Measurements from ENCODE around the gene MKKS. TPM values are rescaled to one million over a fixed set of nuclear protein-coding genes. Genes with fewer than 3 reads are reported as not detected.

The MKKS gene
- total and polyA plus RNA-seq, 2 of the 13 experiments (the other 11 are each of a cell fraction or from before 2014, with no cell fraction given) = 26.7 to 34.5 TPM

DNA sequence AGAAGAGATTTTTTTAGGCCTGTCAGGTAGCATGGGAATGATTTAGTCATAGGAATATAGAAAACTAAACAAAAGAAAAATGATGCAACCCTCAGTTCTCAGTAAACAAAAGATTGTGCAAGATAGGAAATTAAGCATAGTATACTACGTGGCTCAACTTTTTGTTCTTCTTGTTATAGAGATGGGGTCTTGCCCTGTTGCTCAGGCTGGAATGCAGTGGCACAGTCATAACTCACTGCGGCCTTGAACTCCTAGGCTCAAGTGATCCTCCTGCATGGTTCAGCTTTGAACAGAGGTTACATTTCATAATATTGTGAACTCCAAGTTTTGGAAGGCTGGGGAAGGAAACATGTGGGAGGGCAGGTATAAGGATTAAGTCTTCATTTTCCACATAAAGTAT lies 29.6 kb upstream of the MKKS start (continued):
- TF ChIP-seq, protein P1, sequence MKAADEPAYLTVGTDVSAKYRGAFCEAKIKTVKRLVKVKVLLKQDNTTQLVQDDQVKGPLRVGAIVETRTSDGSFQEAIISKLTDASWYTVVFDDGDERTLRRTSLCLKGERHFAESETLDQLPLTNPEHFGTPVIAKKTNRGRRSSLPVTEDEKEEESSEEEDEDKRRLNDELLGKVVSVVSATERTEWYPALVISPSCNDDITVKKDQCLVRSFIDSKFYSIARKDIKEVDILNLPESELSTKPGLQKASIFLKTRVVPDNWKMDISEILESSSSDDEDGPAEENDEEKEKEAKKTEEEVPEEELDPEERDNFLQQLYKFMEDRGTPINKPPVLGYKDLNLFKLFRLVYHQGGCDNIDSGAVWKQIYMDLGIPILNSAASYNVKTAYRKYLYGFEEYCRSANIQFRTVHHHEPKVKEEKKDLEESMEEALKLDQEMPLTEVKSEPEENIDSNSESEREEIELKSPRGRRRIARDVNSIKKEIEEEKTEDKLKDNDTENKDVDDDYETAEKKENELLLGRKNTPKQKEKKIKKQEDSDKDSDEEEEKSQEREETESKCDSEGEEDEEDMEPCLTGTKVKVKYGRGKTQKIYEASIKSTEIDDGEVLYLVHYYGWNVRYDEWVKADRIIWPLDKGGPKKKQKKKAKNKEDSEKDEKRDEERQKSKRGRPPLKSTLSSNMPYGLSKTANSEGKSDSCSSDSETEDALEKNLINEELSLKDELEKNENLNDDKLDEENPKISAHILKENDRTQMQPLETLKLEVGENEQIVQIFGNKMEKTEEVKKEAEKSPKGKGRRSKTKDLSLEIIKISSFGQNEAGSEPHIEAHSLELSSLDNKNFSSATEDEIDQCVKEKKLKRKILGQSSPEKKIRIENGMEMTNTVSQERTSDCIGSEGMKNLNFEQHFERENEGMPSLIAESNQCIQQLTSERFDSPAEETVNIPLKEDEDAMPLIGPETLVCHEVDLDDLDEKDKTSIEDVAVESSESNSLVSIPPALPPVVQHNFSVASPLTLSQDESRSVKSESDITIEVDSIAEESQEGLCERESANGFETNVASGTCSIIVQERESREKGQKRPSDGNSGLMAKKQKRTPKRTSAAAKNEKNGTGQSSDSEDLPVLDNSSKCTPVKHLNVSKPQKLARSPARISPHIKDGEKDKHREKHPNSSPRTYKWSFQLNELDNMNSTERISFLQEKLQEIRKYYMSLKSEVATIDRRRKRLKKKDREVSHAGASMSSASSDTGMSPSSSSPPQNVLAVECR (CRISPR knock-in tag; IDR thresholded peaks at IDR 0.05; ENCODE audit: borderline replicate concordance) = no peak
- peak; percentile 46 for TF ChIP-seq HDAC2 (CRISPR knock-in tag; IDR thresholded peaks at IDR 0.05)
- TF ChIP-seq ZNF678 (CRISPR knock-in tag; IDR thresholded peaks at IDR 0.05) = no peak
- TF ChIP-seq, protein P2, sequence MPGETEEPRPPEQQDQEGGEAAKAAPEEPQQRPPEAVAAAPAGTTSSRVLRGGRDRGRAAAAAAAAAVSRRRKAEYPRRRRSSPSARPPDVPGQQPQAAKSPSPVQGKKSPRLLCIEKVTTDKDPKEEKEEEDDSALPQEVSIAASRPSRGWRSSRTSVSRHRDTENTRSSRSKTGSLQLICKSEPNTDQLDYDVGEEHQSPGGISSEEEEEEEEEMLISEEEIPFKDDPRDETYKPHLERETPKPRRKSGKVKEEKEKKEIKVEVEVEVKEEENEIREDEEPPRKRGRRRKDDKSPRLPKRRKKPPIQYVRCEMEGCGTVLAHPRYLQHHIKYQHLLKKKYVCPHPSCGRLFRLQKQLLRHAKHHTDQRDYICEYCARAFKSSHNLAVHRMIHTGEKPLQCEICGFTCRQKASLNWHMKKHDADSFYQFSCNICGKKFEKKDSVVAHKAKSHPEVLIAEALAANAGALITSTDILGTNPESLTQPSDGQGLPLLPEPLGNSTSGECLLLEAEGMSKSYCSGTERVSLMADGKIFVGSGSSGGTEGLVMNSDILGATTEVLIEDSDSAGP (CRISPR knock-in tag; IDR thresholded peaks at IDR 0.05; ENCODE audit: borderline replicate concordance) = no peak
- TF ChIP-seq TOE1 (CRISPR knock-in tag; IDR thresholded peaks at IDR 0.05) = no peak
- TF ChIP-seq, protein P3, sequence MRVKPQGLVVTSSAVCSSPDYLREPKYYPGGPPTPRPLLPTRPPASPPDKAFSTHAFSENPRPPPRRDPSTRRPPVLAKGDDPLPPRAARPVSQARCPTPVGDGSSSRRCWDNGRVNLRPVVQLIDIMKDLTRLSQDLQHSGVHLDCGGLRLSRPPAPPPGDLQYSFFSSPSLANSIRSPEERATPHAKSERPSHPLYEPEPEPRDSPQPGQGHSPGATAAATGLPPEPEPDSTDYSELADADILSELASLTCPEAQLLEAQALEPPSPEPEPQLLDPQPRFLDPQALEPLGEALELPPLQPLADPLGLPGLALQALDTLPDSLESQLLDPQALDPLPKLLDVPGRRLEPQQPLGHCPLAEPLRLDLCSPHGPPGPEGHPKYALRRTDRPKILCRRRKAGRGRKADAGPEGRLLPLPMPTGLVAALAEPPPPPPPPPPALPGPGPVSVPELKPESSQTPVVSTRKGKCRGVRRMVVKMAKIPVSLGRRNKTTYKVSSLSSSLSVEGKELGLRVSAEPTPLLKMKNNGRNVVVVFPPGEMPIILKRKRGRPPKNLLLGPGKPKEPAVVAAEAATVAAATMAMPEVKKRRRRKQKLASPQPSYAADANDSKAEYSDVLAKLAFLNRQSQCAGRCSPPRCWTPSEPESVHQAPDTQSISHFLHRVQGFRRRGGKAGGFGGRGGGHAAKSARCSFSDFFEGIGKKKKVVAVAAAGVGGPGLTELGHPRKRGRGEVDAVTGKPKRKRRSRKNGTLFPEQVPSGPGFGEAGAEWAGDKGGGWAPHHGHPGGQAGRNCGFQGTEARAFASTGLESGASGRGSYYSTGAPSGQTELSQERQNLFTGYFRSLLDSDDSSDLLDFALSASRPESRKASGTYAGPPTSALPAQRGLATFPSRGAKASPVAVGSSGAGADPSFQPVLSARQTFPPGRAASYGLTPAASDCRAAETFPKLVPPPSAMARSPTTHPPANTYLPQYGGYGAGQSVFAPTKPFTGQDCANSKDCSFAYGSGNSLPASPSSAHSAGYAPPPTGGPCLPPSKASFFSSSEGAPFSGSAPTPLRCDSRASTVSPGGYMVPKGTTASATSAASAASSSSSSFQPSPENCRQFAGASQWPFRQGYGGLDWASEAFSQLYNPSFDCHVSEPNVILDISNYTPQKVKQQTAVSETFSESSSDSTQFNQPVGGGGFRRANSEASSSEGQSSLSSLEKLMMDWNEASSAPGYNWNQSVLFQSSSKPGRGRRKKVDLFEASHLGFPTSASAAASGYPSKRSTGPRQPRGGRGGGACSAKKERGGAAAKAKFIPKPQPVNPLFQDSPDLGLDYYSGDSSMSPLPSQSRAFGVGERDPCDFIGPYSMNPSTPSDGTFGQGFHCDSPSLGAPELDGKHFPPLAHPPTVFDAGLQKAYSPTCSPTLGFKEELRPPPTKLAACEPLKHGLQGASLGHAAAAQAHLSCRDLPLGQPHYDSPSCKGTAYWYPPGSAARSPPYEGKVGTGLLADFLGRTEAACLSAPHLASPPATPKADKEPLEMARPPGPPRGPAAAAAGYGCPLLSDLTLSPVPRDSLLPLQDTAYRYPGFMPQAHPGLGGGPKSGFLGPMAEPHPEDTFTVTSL (CRISPR knock-in tag; IDR thresholded peaks at IDR 0.05; ENCODE audit: borderline replicate concordance) = peak; percentile 66; the same call in 1 of the 2 replicates
- TF ChIP-seq, protein P4, sequence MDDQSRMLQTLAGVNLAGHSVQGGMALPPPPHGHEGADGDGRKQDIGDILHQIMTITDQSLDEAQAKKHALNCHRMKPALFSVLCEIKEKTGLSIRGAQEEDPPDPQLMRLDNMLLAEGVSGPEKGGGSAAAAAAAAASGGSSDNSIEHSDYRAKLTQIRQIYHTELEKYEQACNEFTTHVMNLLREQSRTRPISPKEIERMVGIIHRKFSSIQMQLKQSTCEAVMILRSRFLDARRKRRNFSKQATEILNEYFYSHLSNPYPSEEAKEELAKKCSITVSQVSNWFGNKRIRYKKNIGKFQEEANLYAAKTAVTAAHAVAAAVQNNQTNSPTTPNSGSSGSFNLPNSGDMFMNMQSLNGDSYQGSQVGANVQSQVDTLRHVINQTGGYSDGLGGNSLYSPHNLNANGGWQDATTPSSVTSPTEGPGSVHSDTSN (CRISPR knock-in tag; IDR thresholded peaks at IDR 0.05; ENCODE audit: borderline replicate concordance) = peak; percentile 36; the same call in 1 of the 2 replicates
- TF ChIP-seq ZNF331 (CRISPR knock-in tag; IDR thresholded peaks at IDR 0.05) = 0 out of 2 replicates have a peak, but pooled peaks have one; percentile 29
- no peak for TF ChIP-seq TOPORS (CRISPR knock-in tag; IDR thresholded peaks at IDR 0.05)
- TF ChIP-seq SMAD3 (CRISPR knock-in tag; IDR thresholded peaks at IDR 0.05) = no peak
- peak; percentile 97 for TF ChIP-seq SOX5 (CRISPR knock-in tag; IDR thresholded peaks at IDR 0.05; ENCODE audit: borderline replicate concordance)
- no peak for TF ChIP-seq GTF3A (CRISPR knock-in tag; conservative IDR thresholded peaks at IDR 0.05)
- TF ChIP-seq ATF1 (CRISPR knock-in tag; IDR thresholded peaks at IDR 0.05) = no peak
- no peak for TF ChIP-seq ZBTB20 (CRISPR knock-in tag; IDR thresholded peaks at IDR 0.05; ENCODE audit: borderline replicate concordance, low read depth)
- TF ChIP-seq, protein P5, sequence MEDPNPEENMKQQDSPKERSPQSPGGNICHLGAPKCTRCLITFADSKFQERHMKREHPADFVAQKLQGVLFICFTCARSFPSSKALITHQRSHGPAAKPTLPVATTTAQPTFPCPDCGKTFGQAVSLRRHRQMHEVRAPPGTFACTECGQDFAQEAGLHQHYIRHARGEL (CRISPR knock-in tag; IDR thresholded peaks at IDR 0.05) = no peak
- peak; percentile 82 for TF ChIP-seq MED1 (CRISPR knock-in tag; IDR thresholded peaks at IDR 0.05)
- no peak for TF ChIP-seq ZNF841 (CRISPR knock-in tag; IDR thresholded peaks at IDR 0.05; ENCODE audit: borderline replicate concordance)
- TF ChIP-seq HOXA9 (CRISPR knock-in tag; IDR thresholded peaks at IDR 0.05; ENCODE audit: borderline replicate concordance) = no peak

Data from HepG2 (cell line).